Thyroid gland (tissue), 4 donors: Measurements from ENCODE around the gene DPP7.

Source experiments
- CTCF ChIP-seq, 6 experiments: fragments of 200-600 bp in 3 of 6; fragments of 450-650 bp in 3 of 6; sonication (generic) in 3 of 6; IDR thresholded peaks; one replicate each; pipeline ENCODE4 v1.5.1; 2016 to 2019; ENCODE audit warnings: antibody characterized with exemption in 6 of 6, mild to moderate bottlenecking in 2 of 6, inconsistent platforms in 1 of 6, moderate library complexity in 1 of 6
- POLR2A ChIP-seq, 2 donors: fragments of 450-650 bp; IDR thresholded peaks; one replicate each; pipeline ENCODE4 v1.6.1; 2017; ENCODE audit warnings: antibody characterized with exemption in 2 of 2, mild to moderate bottlenecking in 2 of 2, moderate library complexity in 1 of 2

DNA sequence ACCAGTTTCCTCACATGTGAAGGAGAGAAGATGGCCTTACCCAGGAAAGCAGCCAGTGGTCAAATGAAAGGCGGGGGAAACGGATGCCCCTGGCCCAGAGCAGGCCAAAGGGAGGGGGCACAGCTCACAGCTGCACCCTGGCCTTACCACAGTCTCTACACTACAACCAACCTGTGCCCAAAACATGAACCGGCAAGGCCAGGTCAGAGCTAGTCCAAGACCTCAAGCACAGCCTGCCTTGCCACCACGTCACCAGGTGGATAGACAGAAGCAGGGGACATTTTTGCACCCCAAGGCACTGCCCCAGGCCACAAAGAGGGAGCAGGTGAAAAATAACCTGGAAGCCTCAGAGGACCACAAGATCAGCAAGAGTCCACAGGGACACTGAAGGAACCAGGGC lies 28.9 kb upstream of the DPP7 start:
- TF ChIP-seq CTCF (IDR thresholded peaks at IDR 0.05) (no peak), POLR2A (IDR thresholded peaks at IDR 0.05) (no peak)
